H1 (cell line): Measurements from ENCODE around the gene GSAP. TPM values are rescaled to one million over a fixed set of nuclear protein-coding genes. Genes with fewer than 3 reads are reported as not detected.

Experiments
- CTCF ChIA-PET: fragments of 300-600 bp; sonication (Branson Sonifier 250); formaldehyde crosslinking; loops from one replicate; lab custom pipeline; 2021; ENCODE audit not compliant: partially characterized antibody; lab: Charles Lee
- POLR2A ChIA-PET: fragments of 300-600 bp; sonication (Branson Sonifier 250); formaldehyde crosslinking; loops from one replicate; lab custom pipeline; 2021; ENCODE audit warnings: inconsistent platforms; ENCODE audit not compliant: partially characterized antibody; lab: Charles Lee
- DNase-seq, 2 experiments: peaks; one replicate each; pipeline versions ENCODE4 v3.0.0 to v3.0.0-alpha.2; 2010 to 2022; ENCODE audit warnings: low spot score in 2 of 2, low read depth in 1 of 2, mixed read lengths in 1 of 2
- FAIRE-seq: peaks from 2 replicates; lab custom pipeline; 2011; peaks lifted over from hg19 to GRCh38; lab: Jason Lieb, UNC
- H2AFZ ChIP-seq: 2 replicates; pipeline ENCODE4 v1.8.1; 2012; ENCODE audit warnings: low read length, inconsistent platforms
- H2AK5ac ChIP-seq: 2 replicates; pipeline ENCODE4 v1.6.1; 2013; ENCODE audit warnings: low read depth, low read length
- H2BK120ac ChIP-seq: replicated peaks from 2 replicates; pipeline ENCODE3; 2013; ENCODE audit warnings: low read depth, low read length, inconsistent platforms
- H2BK12ac ChIP-seq: 2 replicates; pipeline ENCODE4 v1.6.1; 2013; ENCODE audit warnings: low read depth, low read length
- H2BK15ac ChIP-seq: 2 replicates; pipeline ENCODE4 v1.6.1; 2013; ENCODE audit warnings: low read length
- H2BK20ac ChIP-seq: 2 replicates; pipeline ENCODE4 v1.6.1; 2013; ENCODE audit warnings: low read length
- H2BK5ac ChIP-seq: 2 replicates; pipeline ENCODE4 v1.6.1; 2013; ENCODE audit warnings: low read depth, low read length
- H3K14ac ChIP-seq: 2 replicates; pipeline ENCODE4 v1.6.1; 2013; ENCODE audit warnings: inconsistent platforms; ENCODE audit not compliant: insufficient read length
- H3K18ac ChIP-seq: 2 replicates; pipeline ENCODE4 v1.6.1; 2013; ENCODE audit warnings: low read length; ENCODE audit errors: extremely low read depth
- H3K23ac ChIP-seq: 2 replicates; pipeline ENCODE4 v1.6.1; 2013; ENCODE audit warnings: inconsistent platforms; ENCODE audit not compliant: insufficient read length
- H3K23me2 ChIP-seq: 2 replicates; pipeline ENCODE4 v1.6.1; 2013; ENCODE audit warnings: low read depth, low read length
- H3K27ac ChIP-seq: 2 replicates; pipeline ENCODE4 v1.6.1; 2011; ENCODE audit warnings: low read depth, low read length, inconsistent platforms
- H3K27me3 ChIP-seq, 4 experiments: replicated peaks in 1 of 4; 1 replicate in 1 of 4; 2 replicates in 3 of 4; pipeline versions ENCODE4 v1.6.1 to v1.8.1; 2011 to 2013; ENCODE audit warnings: low read length in 3 of 4, mild to moderate bottlenecking in 3 of 4, inconsistent platforms in 2 of 4, mixed read lengths in 2 of 4, moderate library complexity in 1 of 4; ENCODE audit not compliant: control insufficient read depth in 3 of 4, insufficient read depth in 3 of 4; ENCODE audit errors: extremely low read depth in 1 of 4
- H3K36me3 ChIP-seq, 4 experiments: 2 replicates each; pipeline versions ENCODE4 v1.6.1 to v1.8.1; 2011 to 2013; ENCODE audit warnings: mild to moderate bottlenecking in 4 of 4, low read length in 3 of 4, moderate library complexity in 2 of 4, control low read depth in 1 of 4, inconsistent platforms in 1 of 4; ENCODE audit not compliant: insufficient read depth in 4 of 4, control insufficient read depth in 2 of 4
- H3K4ac ChIP-seq: replicated peaks from 2 replicates; pipeline ENCODE3; 2013; ENCODE audit warnings: low read length, low read depth, mixed read lengths, inconsistent platforms; ENCODE audit not compliant: insufficient read length
- H3K4me1 ChIP-seq, 4 experiments: replicated peaks in 1 of 4; 1 replicate in 1 of 4; 2 replicates in 3 of 4; pipeline versions ENCODE4 v1.6.1 to v1.8.1; 2011 to 2013; ENCODE audit warnings: low read length in 3 of 4, inconsistent platforms in 2 of 4, mixed read lengths in 1 of 4; ENCODE audit not compliant: insufficient read depth in 4 of 4, control insufficient read depth in 3 of 4
- H3K4me2 ChIP-seq, 2 experiments: 2 replicates each; pipeline versions ENCODE4 v1.6.1 to v1.8.1; 2011 to 2013; ENCODE audit warnings: low read depth in 2 of 2, low read length in 2 of 2, control low read depth in 1 of 2, inconsistent platforms in 1 of 2, mild to moderate bottlenecking in 1 of 2; ENCODE audit not compliant: insufficient read depth in 1 of 2
- H3K4me3 ChIP-seq, 4 experiments: fragments of 200-600, 300-600 bp in 1 of 4; sonication (generic), shearing (Covaris generic), sonication (Bioruptor Twin) in 1 of 4; 2 replicates each; pipeline versions ENCODE4 v1.5.1 to v1.8.1; 2011 to 2016; ENCODE audit warnings: low read length in 4 of 4, low read depth in 3 of 4, control low read depth in 2 of 4, inconsistent platforms in 2 of 4, mild to moderate bottlenecking in 2 of 4, mixed read lengths in 1 of 4, moderate library complexity in 1 of 4; ENCODE audit not compliant: insufficient read depth in 2 of 4; ENCODE audit errors: extremely low read depth in 1 of 4
- H3K56ac ChIP-seq: replicated peaks from 2 replicates; pipeline ENCODE3; 2013; ENCODE audit warnings: low read depth, mild to moderate bottlenecking, mixed read lengths, low read length, inconsistent platforms; ENCODE audit not compliant: insufficient read length
- H3K79me1 ChIP-seq: 2 replicates; pipeline ENCODE4 v1.6.1; 2013; ENCODE audit warnings: low read depth, low read length, control low read depth
- H3K79me2 ChIP-seq, 2 experiments: 2 replicates each; pipeline versions ENCODE4 v1.6.1 to v1.8.1; 2012 to 2013; ENCODE audit warnings: low read length in 2 of 2, mild to moderate bottlenecking in 2 of 2, inconsistent platforms in 1 of 2; ENCODE audit not compliant: insufficient read depth in 2 of 2, control insufficient read depth in 1 of 2
- H3K9ac ChIP-seq, 4 experiments: replicated peaks in 1 of 4; 1 replicate in 1 of 4; 2 replicates in 3 of 4; pipeline versions ENCODE4 v1.6.1 to v1.8.1; 2011 to 2013; ENCODE audit warnings: low read depth in 3 of 4, low read length in 3 of 4, control low read depth in 2 of 4, mild to moderate bottlenecking in 2 of 4, moderate library complexity in 2 of 4, inconsistent platforms in 1 of 4; ENCODE audit errors: extremely low read depth in 1 of 4
- H3K9me3 ChIP-seq, 2 experiments: 2 replicates each; pipeline versions ENCODE4 v1.6.1 to v1.8.1; 2012 to 2013; ENCODE audit warnings: mild to moderate bottlenecking in 2 of 2, moderate library complexity in 2 of 2, control low read depth in 1 of 2, inconsistent platforms in 1 of 2, low read depth in 1 of 2, low read length in 1 of 2, mixed read lengths in 1 of 2; ENCODE audit not compliant: insufficient read depth in 2 of 2
- H4K20me1 ChIP-seq, 2 experiments: replicated peaks in 1 of 2; 2 replicates each; pipeline versions ENCODE3 to v1.8.1; 2011 to 2013; ENCODE audit warnings: inconsistent platforms in 2 of 2, low read length in 2 of 2, mild to moderate bottlenecking in 1 of 2; ENCODE audit not compliant: insufficient read depth in 2 of 2, control insufficient read depth in 1 of 2
- H4K5ac ChIP-seq: 2 replicates; pipeline ENCODE4 v1.6.1; 2013; ENCODE audit warnings: low read length, low read depth, mixed read lengths, inconsistent platforms; ENCODE audit not compliant: insufficient read length
- H4K8ac ChIP-seq: 2 replicates; pipeline ENCODE4 v1.8.0; 2013; ENCODE audit warnings: mild to moderate bottlenecking, moderate library complexity, low read length, inconsistent platforms; ENCODE audit not compliant: insufficient read depth; ENCODE audit errors: extremely low read depth
- H4K91ac ChIP-seq: replicated peaks from 2 replicates; pipeline ENCODE3; 2013; ENCODE audit warnings: low read length, mixed read lengths, inconsistent platforms; ENCODE audit not compliant: insufficient read length
- POLR2AphosphoS5 ChIP-seq: IDR thresholded peaks from 2 replicates; pipeline ENCODE4 v1.6.1; 2011; ENCODE audit warnings: low read depth, low read length
- WGBS, 2 experiments: shearing (Covaris generic) in 1 of 2; methylation state at CpG; one replicate each; pipeline versions ENCODE4 v1.1.6 to v1.1.7; 2013 to 2015; ENCODE audit warnings: low lambda C conversion rate in 2 of 2, mixed read lengths in 2 of 2, inconsistent platforms in 1 of 2, low coverage in 1 of 2, missing lambda C conversion rate in 1 of 2; ENCODE audit not compliant: insufficient replicate concordance in 2 of 2, insufficient coverage in 1 of 2, insufficient read length in 1 of 2; ENCODE audit errors: extremely low coverage in 1 of 2, missing lambda C conversion rate in 1 of 2; 5-methylcytosine and 5-hydroxymethylcytosine counted together
- polyA plus RNA-seq, 7 experiments: library from polyadenylated mRNA; depleted of rRNA in 3 of 7; stranded (reverse) in 5 of 7; unstranded in 2 of 7; fragments of >200 nt in 5 of 7; fragments of 200-250 nt in 2 of 7; gene quantifications; 1 replicate in 5 of 7; 2 replicates in 1 of 7; 4 replicates in 1 of 7; pipeline versions ENCODE4 v1.2.1 to v1.2.3, GENCODE V29; 2011 to 2013; ENCODE audit warnings: missing spikeins in 2 of 7, mixed read lengths in 2 of 7
- total RNA-seq: library from RNA; stranded (reverse); fragmentation: NEBNext Ultra II Directional; extraction: Animal tissue kit (Norgen Biotek cat#: 25700); gene quantifications from 2 replicates; pipeline ENCODE4 v1.2.1, GENCODE V29; 2021

The GSAP gene
- total and polyA plus RNA-seq, 2 of the 8 experiments (the other 6 are each of a cell fraction or from before 2014, with no cell fraction given) = 0.93 to 2.1 TPM

GRCh38 chr7:77406421-77406820 lies 9.7 kb downstream of the GSAP start:
- Histone ChIP-seq H3K9ac (no peak overlapping the region), H2AK5ac (no peak overlapping the region)

More at GRCh38 chr7:77406421-77406820, 9.7 kb downstream of the GSAP start:
- H3K14ac ChIP-seq = no peak overlapping the region
- H3K4me3 ChIP-seq = no peak overlapping the region
- no peaks in the 10 kb centered on the region; a peak in 1 of 8 replicates for H3K36me3 ChIP-seq
- TF ChIP-seq POLR2AphosphoS5 = no peak
- no peak overlapping the region for H2BK5ac ChIP-seq
- no peaks in the 10 kb centered on the region for H3K79me2 ChIP-seq
- H2AFZ ChIP-seq = no peak overlapping the region
- H3K9me3 ChIP-seq = no peaks in the 10 kb centered on the region
- no peak overlapping the region for H2BK15ac ChIP-seq
- no peak overlapping the region for H3K4me2 ChIP-seq
- no peaks in the 10 kb centered on the region for H3K79me1 ChIP-seq
- H4K20me1 ChIP-seq = no peaks in the 10 kb centered on the region
- H3K18ac ChIP-seq = no peak overlapping the region
- H3K27me3 ChIP-seq = no peaks in the 10 kb centered on the region
- no peaks in the 10 kb centered on the region for H3K23me2 ChIP-seq
- H3K4me1 ChIP-seq = peaks cover 0 to 5% (median 2%) of the 10 kb centered on the region in 4 experiments; a peak in 2 of 7 replicates
- no peak overlapping the region for H3K23ac ChIP-seq
- ChIA-PET CTCF (interaction anchor here (0.9 to 1.0 kb wide), 2 partner anchors 9 to 18 kb away, joined by 3 read pairs; no protein-coding TSS in a partner anchor), POLR2A (no interaction called here)
- DNase-seq = no peak
- no peak overlapping the region for H2BK20ac ChIP-seq
- H4K5ac ChIP-seq = no peak overlapping the region
- H2BK12ac ChIP-seq = no peak overlapping the region
- WGBS, 2 experiments = 91% methylated on average over 4 of the region's 4 CpGs; no CpG with 5 or more reads in 1 of the 2 experiments
- H4K8ac ChIP-seq = no peak overlapping the region
- no peak for FAIRE-seq
- no peak overlapping the region for H4K91ac ChIP-seq
- H2BK120ac ChIP-seq = no peak overlapping the region
- H3K56ac ChIP-seq = no peak overlapping the region
- no peak overlapping the region for H3K4ac ChIP-seq
- no peak overlapping the region for H3K27ac ChIP-seq
